Mesendoderm (in vitro differentiated cells): ENCODE measurements around the gene FGF4.
A peak's percentile ranks its signal among the peaks of the same experiment; 100 is the strongest.

Experiments used
- DNase-seq: peaks from one replicate; pipeline ENCODE4 v3.0.0; 2013
- H2AK5ac ChIP-seq: 2 replicates; pipeline ENCODE4 v1.6.1; 2013; ENCODE audit warnings: low read length, inconsistent platforms
- H2BK120ac ChIP-seq: 2 replicates; pipeline ENCODE4 v1.6.1; 2013; ENCODE audit warnings: low read depth, mild to moderate bottlenecking, low read length, moderate library complexity, mixed read lengths
- H2BK15ac ChIP-seq: replicated peaks from 2 replicates; pipeline ENCODE4 v1.6.1; 2013; ENCODE audit warnings: low read depth, mild to moderate bottlenecking, moderate library complexity
- H2BK5ac ChIP-seq: 2 replicates; pipeline ENCODE4 v1.6.1; 2013; ENCODE audit warnings: low read length, inconsistent platforms
- H3K18ac ChIP-seq: 2 replicates; pipeline ENCODE4 v1.6.1; 2013; ENCODE audit warnings: mild to moderate bottlenecking, low read length, mixed read lengths
- H3K23ac ChIP-seq: one replicate; pipeline ENCODE4 v1.6.1; 2013; ENCODE audit warnings: low read length
- H3K27ac ChIP-seq: 2 replicates; pipeline ENCODE4 v1.5.1; 2013; ENCODE audit warnings: low read depth, mild to moderate bottlenecking, inconsistent platforms, low read length, moderate library complexity
- H3K27me3 ChIP-seq: 2 replicates; pipeline ENCODE4 v1.6.1; 2013; ENCODE audit warnings: low read length, control low read depth, mild to moderate bottlenecking, inconsistent platforms; ENCODE audit not compliant: insufficient read depth, poor library complexity
- H3K36me3 ChIP-seq: 2 replicates; pipeline ENCODE4 v1.6.1; 2013; ENCODE audit warnings: low read length, inconsistent platforms; ENCODE audit not compliant: control insufficient read depth, insufficient read depth
- H3K4ac ChIP-seq: one replicate; pipeline ENCODE4 v1.6.1; 2013; ENCODE audit warnings: low read depth, mild to moderate bottlenecking, low read length, moderate library complexity
- H3K4me1 ChIP-seq: 2 replicates; pipeline ENCODE4 v1.6.1; 2013; ENCODE audit warnings: low read depth, low read length, inconsistent platforms; ENCODE audit not compliant: control insufficient read depth
- H3K4me2 ChIP-seq: 2 replicates; pipeline ENCODE4 v1.6.1; 2013; ENCODE audit warnings: low read length
- H3K4me3 ChIP-seq: 2 replicates; pipeline ENCODE4 v1.5.1; 2013; ENCODE audit warnings: mild to moderate bottlenecking, low read length
- H3K56ac ChIP-seq: one replicate; pipeline ENCODE4 v1.6.1; 2013; ENCODE audit warnings: low read length
- H3K79me1 ChIP-seq: 2 replicates; pipeline ENCODE4 v1.6.1; 2013; ENCODE audit warnings: low read length, inconsistent platforms
- H3K79me2 ChIP-seq: 2 replicates; pipeline ENCODE4 v1.6.1; 2013; ENCODE audit warnings: mild to moderate bottlenecking, low read length; ENCODE audit not compliant: control insufficient read depth, insufficient read depth
- H3K9ac ChIP-seq: 2 replicates; pipeline ENCODE4 v1.6.1; 2013; ENCODE audit warnings: low read length, inconsistent platforms
- H4K5ac ChIP-seq: one replicate; pipeline ENCODE4 v1.6.1; 2013; ENCODE audit warnings: low read length
- H4K8ac ChIP-seq: one replicate; pipeline ENCODE4 v1.6.1; 2013; ENCODE audit warnings: low read depth, mild to moderate bottlenecking, control low read depth, low read length, moderate library complexity
- WGBS: extraction: QIAGEN DNeasy Blood & Tissue Kit; methylation state at CpG from one replicate; pipeline ENCODE4 v1.1.7; 2013; ENCODE audit warnings: low lambda C conversion rate, missing lambda C conversion rate; ENCODE audit not compliant: insufficient coverage; ENCODE audit errors: extremely low coverage; 5-methylcytosine and 5-hydroxymethylcytosine counted together

Gene FGF4

DNA sequence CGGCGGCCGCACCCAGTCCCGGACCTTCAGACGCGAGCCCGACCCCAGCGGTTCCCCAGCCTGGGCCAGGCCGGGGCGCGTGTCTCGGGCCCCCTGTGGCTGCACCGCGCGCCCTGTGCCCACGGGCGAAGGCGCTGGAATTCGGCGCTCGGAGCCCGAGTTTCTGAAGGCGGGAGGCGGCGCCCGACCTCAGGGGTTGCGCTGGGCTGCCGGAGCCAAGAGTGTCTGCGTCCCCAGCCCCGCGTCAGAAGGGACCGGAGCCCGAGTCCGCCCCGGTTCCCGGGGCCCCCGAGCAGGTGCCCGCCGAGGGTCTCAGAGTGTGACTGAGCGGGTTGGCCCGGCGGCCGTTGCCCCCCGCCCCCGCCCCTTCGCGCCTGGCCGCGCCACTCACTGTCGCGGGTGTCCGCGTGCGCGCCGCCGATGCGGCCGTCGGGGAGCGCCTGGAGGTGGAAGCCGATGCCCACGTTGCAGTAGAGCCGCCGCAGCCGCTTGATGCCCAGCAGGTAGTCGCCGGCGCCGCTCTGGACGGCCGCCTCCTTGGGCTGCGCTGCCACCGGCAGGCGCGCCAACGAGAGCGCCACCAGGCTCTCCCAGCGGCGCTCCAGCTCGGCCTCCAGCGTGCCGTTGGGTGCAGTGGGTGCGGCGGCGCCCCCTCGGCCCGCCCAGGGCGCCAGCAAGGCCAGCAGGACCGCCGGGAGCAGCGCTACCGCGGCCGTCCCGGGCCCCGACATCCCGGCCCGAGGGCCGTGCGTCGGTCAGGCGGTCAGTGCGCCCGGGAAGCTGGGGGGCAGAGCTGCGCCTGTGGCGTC is 583 bp downstream of the FGF4 start:
- no peaks in the 10 kb centered on the region for H3K36me3 ChIP-seq
- no CpG with 5 or more reads among the region's 107 CpGs for WGBS
- no peak overlapping the region for H3K4me3 ChIP-seq
- H3K9ac ChIP-seq: no peak overlapping the region
- peaks cover 6% of the 10 kb centered on the region for H3K27me3 ChIP-seq
- no peak overlapping the region for H3K27ac ChIP-seq
- H2BK15ac ChIP-seq: no peak overlapping the region
- H3K56ac ChIP-seq: peak overlapping the region; percentile 64
- no peak overlapping the region for H2AK5ac ChIP-seq
- H3K23ac ChIP-seq: peak overlapping the region; percentile 80
- no peak overlapping the region for H4K5ac ChIP-seq
- H3K4me2 ChIP-seq: peak overlapping the region; percentile 52
- no peak overlapping the region for H3K18ac ChIP-seq
- no peak overlapping the region for H4K8ac ChIP-seq
- H2BK120ac ChIP-seq: no peak overlapping the region
- H3K4ac ChIP-seq: no peak overlapping the region
- DNase-seq: no peak
- H3K79me2 ChIP-seq: no peaks in the 10 kb centered on the region
- no peak overlapping the region for H2BK5ac ChIP-seq
- H3K79me1 ChIP-seq: no peaks in the 10 kb centered on the region
- H3K4me1 ChIP-seq: no peaks in the 10 kb centered on the region

GRCh38 chr11:69773626-69774353 is 1.4 kb downstream of the FGF4 start:
- no peak overlapping the region for H2BK5ac ChIP-seq
- no peak overlapping the region for H2BK120ac ChIP-seq
- no peak overlapping the region for H3K56ac ChIP-seq
- DNase-seq: no peak
- WGBS: no CpG with 5 or more reads among the region's 30 CpGs
- peak overlapping the region; percentile 45 for H3K4me2 ChIP-seq
- no peaks in the 10 kb centered on the region for H3K79me2 ChIP-seq
- H3K27me3 ChIP-seq: peaks cover 6% of the 10 kb centered on the region
- no peaks in the 10 kb centered on the region for H3K4me1 ChIP-seq
- H4K8ac ChIP-seq: no peak overlapping the region
- H4K5ac ChIP-seq: no peak overlapping the region
- H3K18ac ChIP-seq: no peak overlapping the region
- no peak overlapping the region for H3K23ac ChIP-seq
- H3K4ac ChIP-seq: no peak overlapping the region
- no peak overlapping the region for H2BK15ac ChIP-seq
- H3K27ac ChIP-seq: no peak overlapping the region
- no peak overlapping the region for H3K9ac ChIP-seq
- H2AK5ac ChIP-seq: no peak overlapping the region
- H3K4me3 ChIP-seq: no peak overlapping the region
- no peaks in the 10 kb centered on the region for H3K36me3 ChIP-seq
- no peaks in the 10 kb centered on the region for H3K79me1 ChIP-seq

- H2AK5ac ChIP-seq: no peak overlapping the region
- H3K4me3 ChIP-seq: no peak overlapping the region
- peaks cover 6% of the 10 kb centered on the region for H3K27me3 ChIP-seq
- H3K56ac ChIP-seq: no peak overlapping the region
- H4K5ac ChIP-seq: no peak overlapping the region
- no peak overlapping the region for H3K23ac ChIP-seq
- H3K79me2 ChIP-seq: no peaks in the 10 kb centered on the region
- DNase-seq: no peak
- no peak overlapping the region for H4K8ac ChIP-seq
- no peaks in the 10 kb centered on the region for H3K4me1 ChIP-seq
- H3K4me2 ChIP-seq: no peak overlapping the region
- H2BK120ac ChIP-seq: no peak overlapping the region
- H3K9ac ChIP-seq: no peak overlapping the region
- H3K18ac ChIP-seq: no peak overlapping the region
- no peaks in the 10 kb centered on the region for H3K79me1 ChIP-seq
- no peak overlapping the region for H3K27ac ChIP-seq
- H2BK5ac ChIP-seq: no peak overlapping the region
- no CpG with 5 or more reads among the region's 7 CpGs for WGBS
- no peak overlapping the region for H2BK15ac ChIP-seq
- H3K36me3 ChIP-seq: no peaks in the 10 kb centered on the region
- H3K4ac ChIP-seq: no peak overlapping the region
Measured at GRCh38 chr11:69771466-69771865, 3.7 kb downstream of the FGF4 start.

GRCh38 chr11:69770540-69770939 is 4.6 kb downstream of the FGF4 start:
- H3K79me1 ChIP-seq: no peaks in the 10 kb centered on the region
- peaks cover 6% of the 10 kb centered on the region for H3K27me3 ChIP-seq
- H3K9ac ChIP-seq: no peak overlapping the region
- no peaks in the 10 kb centered on the region for H3K4me1 ChIP-seq
- WGBS: no CpG with 5 or more reads among the region's 5 CpGs
- no peak overlapping the region for H2BK5ac ChIP-seq
- H3K18ac ChIP-seq: no peak overlapping the region
- H3K23ac ChIP-seq: no peak overlapping the region
- no peak overlapping the region for H2AK5ac ChIP-seq
- H3K79me2 ChIP-seq: no peaks in the 10 kb centered on the region
- no peak overlapping the region for H3K56ac ChIP-seq
- peak; percentile 71 for DNase-seq
- no peak overlapping the region for H3K4ac ChIP-seq
- no peak overlapping the region for H3K4me2 ChIP-seq
- H2BK120ac ChIP-seq: no peak overlapping the region
- H3K36me3 ChIP-seq: no peaks in the 10 kb centered on the region
- H4K8ac ChIP-seq: no peak overlapping the region
- H4K5ac ChIP-seq: no peak overlapping the region
- H3K4me3 ChIP-seq: no peak overlapping the region
- H3K27ac ChIP-seq: no peak overlapping the region
- H2BK15ac ChIP-seq: no peak overlapping the region

- no peak for DNase-seq
- Histone ChIP-seq H3K56ac (no peak overlapping the region), H2BK15ac (no peak overlapping the region), H3K23ac (no peak overlapping the region), H3K27ac (no peak overlapping the region), H3K79me1 (no peaks in the 10 kb centered on the region), H3K4me1 (no peaks in the 10 kb centered on the region), H3K4me3 (no peak overlapping the region), H3K9ac (no peak overlapping the region), H4K5ac (no peak overlapping the region), H2BK5ac (no peak overlapping the region), H3K4me2 (no peak overlapping the region), H3K36me3 (no peaks in the 10 kb centered on the region), H3K79me2 (no peaks in the 10 kb centered on the region), H3K27me3 (no peaks in the 10 kb centered on the region), H2AK5ac (no peak overlapping the region), H2BK120ac (no peak overlapping the region), H3K18ac (no peak overlapping the region), H3K4ac (no peak overlapping the region), H4K8ac (no peak overlapping the region)
- no CpG with 5 or more reads among the region's 10 CpGs for WGBS
Measured at GRCh38 chr11:69765498-69765995, 9.6 kb downstream of the FGF4 start.
